CD4-positive, alpha-beta memory T cell (primary cell): ENCODE results near the gene AURKB. TPM values are rescaled to one million over a fixed set of nuclear protein-coding genes. Genes with fewer than 3 reads are reported as not detected.

Experiments
- CTCF ChIA-PET: fragments of 350-600 bp; sonication (Branson Sonifier 250); formaldehyde crosslinking; loops from one replicate; lab custom pipeline; 2021; ENCODE audit warnings: inconsistent platforms; ENCODE audit not compliant: partially characterized antibody; lab: Charles Lee
- POLR2A ChIA-PET: fragments of 350-600 bp; sonication (Branson Sonifier 250); formaldehyde crosslinking; loops from one replicate; lab custom pipeline; 2021; ENCODE audit not compliant: partially characterized antibody; lab: Charles Lee
- DNase-seq, 5 donors: peaks; one replicate each; pipeline versions ENCODE4 v3.0.0 to v3.0.0-alpha.2; 2020 to 2022; ENCODE audit warnings: mixed read lengths in 1 of 5
- H3K27ac ChIP-seq: one replicate; pipeline ENCODE4 v1.7.0; 2013; ENCODE audit warnings: low read depth, low read length
- H3K27me3 ChIP-seq: 2 replicates; pipeline ENCODE4 v1.7.0; 2013; ENCODE audit warnings: mild to moderate bottlenecking, low read length, moderate library complexity; ENCODE audit not compliant: insufficient read depth
- H3K36me3 ChIP-seq: 2 replicates; pipeline ENCODE4 v1.7.0; 2013; ENCODE audit warnings: mild to moderate bottlenecking, low read length, moderate library complexity; ENCODE audit not compliant: insufficient read depth
- H3K4me1 ChIP-seq: 2 replicates; pipeline ENCODE4 v1.7.0; 2013; ENCODE audit warnings: mild to moderate bottlenecking, low read length, moderate library complexity; ENCODE audit not compliant: insufficient read depth
- H3K4me3 ChIP-seq, 2 donors: one replicate each; pipeline ENCODE4 v1.7.0; 2013; ENCODE audit warnings: low read length in 2 of 2, mild to moderate bottlenecking in 1 of 2
- H3K9me3 ChIP-seq, 2 donors: one replicate each; pipeline ENCODE4 v1.7.0; 2013; ENCODE audit warnings: low read length in 2 of 2, control low read depth in 1 of 2; ENCODE audit not compliant: control insufficient read depth in 1 of 2
- H3K27ac Mint-ChIP-seq, 7 donors: one replicate each; pipeline ENCODE4 v1.8.0; 2020 to 2021; ENCODE audit warnings: mixed read lengths in 7 of 7, mild to moderate bottlenecking in 6 of 7, inconsistent platforms in 3 of 7, moderate library complexity in 3 of 7
- H3K27me3 Mint-ChIP-seq, 2 donors: one replicate each; pipeline ENCODE4 v1.8.0; 2020 to 2021; ENCODE audit warnings: mixed read lengths in 2 of 2
- H3K36me3 Mint-ChIP-seq, 2 donors: one replicate each; pipeline ENCODE4 v1.8.0; 2020 to 2021; ENCODE audit warnings: mixed read lengths in 2 of 2, inconsistent platforms in 1 of 2, mild to moderate bottlenecking in 1 of 2
- H3K4me1 Mint-ChIP-seq, 4 donors: one replicate each; pipeline ENCODE4 v1.8.0; 2020 to 2021; ENCODE audit warnings: mixed read lengths in 4 of 4, mild to moderate bottlenecking in 1 of 4
- H3K4me3 Mint-ChIP-seq, 8 donors: one replicate each; pipeline ENCODE4 v1.8.0; 2020 to 2021; ENCODE audit warnings: mixed read lengths in 8 of 8, mild to moderate bottlenecking in 7 of 8, moderate library complexity in 6 of 8, inconsistent platforms in 3 of 8
- H3K9me3 Mint-ChIP-seq, 8 donors: one replicate each; pipeline ENCODE4 v1.8.0; 2020 to 2021; ENCODE audit warnings: mixed read lengths in 8 of 8, mild to moderate bottlenecking in 5 of 8, inconsistent platforms in 3 of 8, moderate library complexity in 1 of 8
- intact Hi-C: fragments of 100-400 bp; cut with micrococcal nuclease; formaldehyde crosslinking; loops from one replicate; pipeline ENCODE4 v1.15.1; 2023
- polyA plus RNA-seq, 2 donors: library from polyadenylated mRNA; unstranded; fragments of 300-500 nt; fragmentation: Illumina TruSeq; gene quantifications; one replicate each; pipeline ENCODE4 v1.2.3, GENCODE V29; 2021
- total RNA-seq, 2 experiments: library from RNA; stranded (reverse); gene quantifications; one replicate each; pipeline ENCODE4 v1.2.3, GENCODE V29; 2021

The AURKB gene
- total and polyA plus RNA-seq, 4 experiments from 2014 or later = 0.36 to 0.83 (median 0.67) TPM; not detected in 1

DNA sequence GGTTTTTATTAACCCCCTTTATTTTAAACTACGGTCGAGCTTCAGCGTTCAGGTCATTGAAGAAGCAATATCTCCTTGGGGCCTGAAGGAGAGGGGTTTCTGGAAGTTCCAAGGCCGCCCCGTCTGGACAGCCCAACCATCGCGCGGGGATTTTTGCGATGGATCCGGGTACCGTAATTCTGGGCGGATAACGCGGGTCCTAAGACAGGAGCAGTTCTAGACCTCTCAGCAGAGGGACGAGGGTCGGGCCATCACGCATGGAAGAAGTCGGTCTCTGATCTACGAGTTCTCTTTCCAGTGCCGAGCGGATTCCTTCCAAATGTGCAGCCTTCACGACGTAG lies 24.0 kb downstream of the AURKB start:
- Mint-ChIP-seq H3K9me3 (no peaks in the 10 kb centered on the region), H3K27ac (no peak overlapping the region), H3K36me3 (peaks cover 0 to 4% of the 10 kb centered on the region in 2 donors), H3K4me3 (no peak overlapping the region), H3K4me1 (peaks cover 17 to 29% (median 17%) of the 10 kb centered on the region in 4 donors), H3K27me3 (no peaks in the 10 kb centered on the region)
- ChIA-PET POLR2A (interaction anchor here (0.7 to 26.2 kb wide), 17 partner anchors 10 to 114 kb away, joined by 3 to 1074 read pairs (median 48); partner anchors contain the start of genes ALOXE3, AURKB, CTC1 and HES7), CTCF (interaction anchor here (0.8 to 5.9 kb wide), 13 partner anchors 22 to 114 kb away, joined by 3 to 72 read pairs (median 11); partner anchors contain the start of genes ALOXE3, AURKB and HES7)
- Histone ChIP-seq H3K36me3 (no peaks in the 10 kb centered on the region), H3K27me3 (no peaks in the 10 kb centered on the region), H3K9me3 (no peaks in the 10 kb centered on the region), H3K27ac (peak overlapping the region; percentile 82), H3K4me1 (peaks cover 24% of the 10 kb centered on the region), H3K4me3 (peak overlapping the region; percentile 90 to 100)
- intact Hi-C loops = loop anchor here (1.0 to 2.0 kb wide), 5 partner anchors 10 to 196 kb away; partner anchors contain the start of genes RPL26 and TMEM107
- DNase-seq = no peak

DNA sequence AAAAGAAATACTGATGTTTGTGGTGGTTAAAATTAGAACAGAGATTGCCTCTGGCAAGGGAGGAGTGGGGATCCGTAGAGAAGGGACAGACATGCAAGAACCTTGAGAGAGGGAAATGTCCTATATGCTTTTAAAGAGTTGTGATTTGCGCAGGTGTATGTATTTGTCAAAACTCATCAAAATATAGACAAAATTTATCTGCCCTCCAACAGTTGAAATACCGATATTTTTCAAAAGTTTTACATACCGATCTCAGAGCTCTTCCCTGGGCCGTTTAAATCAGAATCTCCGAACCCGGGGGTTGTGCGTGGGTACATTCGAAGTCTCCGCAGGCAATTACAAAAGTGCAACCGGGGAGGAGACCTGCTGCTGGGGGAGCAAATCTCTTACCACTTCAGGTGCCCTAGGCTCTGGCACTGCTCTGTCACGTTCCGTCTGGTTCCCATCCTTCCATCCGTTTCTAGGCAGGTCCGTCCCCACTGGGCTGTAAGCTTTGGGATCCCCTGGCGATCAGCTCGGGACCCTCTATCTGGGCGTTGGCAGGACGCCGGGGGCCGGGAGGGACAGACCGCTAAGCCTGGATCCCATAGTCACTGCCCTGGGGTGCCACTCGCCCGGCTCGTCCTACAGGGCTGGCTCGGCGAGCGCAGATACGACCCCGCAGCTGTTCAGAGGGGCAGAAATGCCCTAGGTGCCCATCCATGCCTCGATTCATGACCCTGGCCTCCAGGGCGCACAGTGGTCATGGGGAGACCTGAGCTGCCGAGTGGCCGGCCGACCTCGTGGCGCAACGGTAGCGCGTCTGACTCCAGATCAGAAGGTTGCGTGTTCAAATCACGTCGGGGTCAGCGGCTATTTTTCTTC lies 24.6 kb downstream of the AURKB start:
- ChIA-PET POLR2A (interaction anchor here (0.7 to 26.2 kb wide), 17 partner anchors 9 to 114 kb away, joined by 3 to 1074 read pairs (median 48); partner anchors contain the start of genes ALOXE3, AURKB, CTC1 and HES7), CTCF (interaction anchor here (0.8 to 5.9 kb wide), 17 partner anchors 9 to 115 kb away, joined by 3 to 72 read pairs (median 6); partner anchors contain the start of genes ALOXE3, AURKB and HES7)
- Mint-ChIP-seq H3K27me3 (no peaks in the 10 kb centered on the region), H3K27ac (no peak overlapping the region), H3K4me1 (peaks cover 14 to 26% (median 16%) of the 10 kb centered on the region in 4 donors), H3K9me3 (no peaks in the 10 kb centered on the region), H3K4me3 (no peak overlapping the region), H3K36me3 (peaks cover 0 to 4% of the 10 kb centered on the region in 2 donors)
- DNase-seq = peak; percentile 84 to 91 (median 85)
- H3K27ac ChIP-seq = peak overlapping the region; percentile 82
- peaks cover 22% of the 10 kb centered on the region for H3K4me1 ChIP-seq
- H3K9me3 ChIP-seq = no peaks in the 10 kb centered on the region
- no peaks in the 10 kb centered on the region for H3K27me3 ChIP-seq
- no peaks in the 10 kb centered on the region for H3K36me3 ChIP-seq
- intact Hi-C loops = loop anchor here (1.0 to 2.0 kb wide), 5 partner anchors 10 to 197 kb away; partner anchors contain the start of genes RPL26 and TMEM107
- H3K4me3 ChIP-seq = peak overlapping the region; percentile 90 to 100

DNA sequence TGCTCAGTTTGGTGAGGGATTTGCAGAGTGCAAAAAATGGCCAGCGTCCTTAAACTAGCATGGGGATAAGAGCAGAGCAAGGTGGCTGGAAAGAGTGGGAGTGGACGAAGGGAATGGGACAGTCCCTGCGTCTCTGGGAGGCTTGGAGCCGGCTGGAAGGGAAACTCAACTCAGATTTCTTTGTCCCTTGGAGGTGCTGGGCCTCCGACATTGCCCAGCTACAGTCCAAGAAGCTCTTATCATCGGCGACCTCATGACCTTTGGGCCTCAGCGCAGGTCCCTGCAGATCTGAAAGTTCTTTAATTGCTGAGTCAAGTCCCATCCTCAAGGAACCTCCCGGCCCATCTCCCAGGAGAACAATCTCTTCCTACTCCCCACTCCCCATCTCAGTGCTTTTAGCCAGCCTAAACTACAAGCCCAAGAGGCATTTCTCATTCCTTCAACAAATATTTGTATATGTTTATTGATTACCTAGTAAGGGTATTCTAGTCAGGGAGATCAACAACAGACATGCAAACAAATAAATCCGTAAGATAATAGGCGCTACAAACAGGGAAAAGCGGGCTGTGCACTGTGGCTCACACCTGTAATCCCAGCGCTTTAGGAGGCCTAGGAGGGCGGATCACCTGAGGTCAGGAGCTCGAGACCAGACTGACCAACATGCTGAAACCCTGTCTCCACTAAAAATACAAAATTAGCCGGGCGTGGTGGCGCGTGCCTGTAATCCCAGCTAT lies 33.2 kb downstream of the AURKB start:
- Mint-ChIP-seq H3K4me1 (peaks cover 35 to 49% (median 44%) of the 10 kb centered on the region in 4 donors), H3K4me3 (peak overlapping the region; percentile 57 to 95 (median 92)), H3K9me3 (peaks cover 0 to 3% (median 0%) of the 10 kb centered on the region in 8 donors), H3K27ac (peak overlapping the region in 6 of 7 donors; percentile 98 to 100 (median 98)), H3K36me3 (peaks cover 0 to 5% of the 10 kb centered on the region in 2 donors), H3K27me3 (no peaks in the 10 kb centered on the region)
- H3K4me1 ChIP-seq = peaks cover 45% of the 10 kb centered on the region
- ChIA-PET CTCF (interaction anchor here (0.8 to 2.3 kb wide), 5 partner anchors 8 to 123 kb away, joined by 3 to 7 read pairs (median 5); no protein-coding TSS in a partner anchor), POLR2A (interaction anchor here (1.1 to 26.2 kb wide), 9 partner anchors 9 to 71 kb away, joined by 4 to 1074 read pairs (median 10); partner anchors contain the start of genes ALOXE3, BORCS6, CTC1 and PER1)
- H3K27me3 ChIP-seq = no peaks in the 10 kb centered on the region
- H3K9me3 ChIP-seq = no peaks in the 10 kb centered on the region
- peak overlapping the region; percentile 17 to 63 for H3K4me3 ChIP-seq
- peak overlapping the region; percentile 73 for H3K27ac ChIP-seq
- no peaks in the 10 kb centered on the region for H3K36me3 ChIP-seq
- DNase-seq = no peak
- intact Hi-C loops = loop anchor here (1.0 kb wide), 2 partner anchors 9 to 21 kb away; no protein-coding TSS in a partner anchor

DNA sequence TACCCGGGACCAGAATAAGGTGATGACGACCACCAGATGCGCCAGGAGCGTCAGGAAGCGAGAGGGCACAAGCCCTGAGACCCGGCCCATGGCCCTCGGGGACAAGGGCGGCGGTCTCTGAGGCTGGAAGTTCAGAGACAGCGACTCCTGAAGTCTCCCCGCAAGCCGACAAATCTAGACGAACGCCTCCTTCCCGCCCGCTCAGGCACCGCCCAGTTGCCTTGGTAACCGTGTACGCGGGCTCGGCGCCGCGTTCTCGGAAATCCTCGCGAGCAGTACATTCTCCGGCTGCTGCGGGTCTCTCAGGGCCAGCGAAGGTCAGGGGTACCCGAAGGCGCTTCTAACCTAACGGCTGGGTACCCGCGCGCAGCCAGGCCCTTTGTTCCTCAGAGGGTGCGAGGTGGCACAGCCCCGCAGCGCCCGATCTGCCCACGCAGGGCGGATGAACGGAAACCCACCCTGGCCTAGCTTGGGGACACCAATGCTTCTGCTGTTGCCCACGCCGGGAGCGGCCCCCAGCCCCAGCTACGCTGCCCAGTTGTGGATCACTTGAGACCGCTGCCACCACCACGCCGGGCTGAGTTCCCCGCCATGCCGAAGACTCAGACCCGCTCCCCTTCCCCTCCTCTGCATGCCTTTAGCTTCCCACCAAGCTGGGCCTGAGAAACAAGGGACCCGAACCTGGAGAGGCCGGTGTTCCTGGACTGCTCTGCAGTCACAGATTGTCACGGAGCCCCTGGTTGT lies 34.0 kb downstream of the AURKB start, which contains the start of gene TMEM107:
TMEM107 (minus strand) TSS at position 184 of the 744 bp plus-strand sequence; CDS start at position 90, 94 bp downstream.
- no peaks in the 10 kb centered on the region for H3K27me3 Mint-ChIP-seq
- intact Hi-C loops = loop anchor here (1.0 kb wide), 2 partner anchors 10 to 20 kb away; no protein-coding TSS in a partner anchor

DNA sequence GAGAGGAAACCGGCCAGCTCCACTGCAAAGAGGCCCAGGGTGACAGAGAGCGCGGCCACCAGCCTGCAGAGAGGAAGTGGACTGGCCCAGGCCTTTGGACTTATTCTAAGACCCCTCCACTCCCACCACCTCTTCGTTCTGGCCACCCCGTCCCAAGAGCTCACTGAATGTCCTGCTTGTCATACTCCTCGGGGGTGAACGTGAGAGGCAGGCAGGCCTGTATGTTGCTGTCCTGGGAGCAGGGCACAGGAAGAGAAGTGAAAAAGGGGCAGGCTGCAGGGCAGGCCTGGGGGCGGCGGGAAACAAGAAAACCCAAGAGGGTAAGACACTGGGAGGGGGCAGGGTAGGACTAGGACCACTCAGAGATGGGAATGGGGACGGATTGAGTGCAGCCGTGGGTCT lies 34.6 kb downstream of the AURKB start:
- DNase-seq = no peak
- Histone ChIP-seq H3K9me3 (no peaks in the 10 kb centered on the region), H3K4me3 (peak overlapping the region; percentile 63 to 90), H3K4me1 (peaks cover 45% of the 10 kb centered on the region), H3K27ac (peak overlapping the region; percentile 73), H3K27me3 (no peaks in the 10 kb centered on the region), H3K36me3 (no peaks in the 10 kb centered on the region)
- intact Hi-C loops = loop anchor here (1.0 kb wide), 2 partner anchors 11 to 19 kb away; no protein-coding TSS in a partner anchor
- peaks cover 0 to 3% (median 0%) of the 10 kb centered on the region in 8 donors for H3K9me3 Mint-ChIP-seq
- H3K4me3 Mint-ChIP-seq = peak overlapping the region; percentile 84 to 96 (median 92)
- H3K36me3 Mint-ChIP-seq = peaks cover 0 to 5% of the 10 kb centered on the region in 2 donors
- ChIA-PET CTCF (interaction anchor here (0.8 to 2.3 kb wide), 6 partner anchors 14 to 125 kb away, joined by 3 to 7 read pairs (median 4); no protein-coding TSS in a partner anchor), POLR2A (interaction anchor here (1.1 to 26.2 kb wide), 9 partner anchors 11 to 72 kb away, joined by 3 to 1074 read pairs (median 10); partner anchors contain the start of genes BORCS6, CTC1, PER1 and PFAS)
- H3K4me1 Mint-ChIP-seq = peaks cover 31 to 57% (median 41%) of the 10 kb centered on the region in 4 donors
- H3K27ac Mint-ChIP-seq = peak overlapping the region; percentile 98 to 100 (median 98)
- no peaks in the 10 kb centered on the region for H3K27me3 Mint-ChIP-seq

More for the DNA sequence above, 34.0 kb downstream of the AURKB start, which contains the start of gene TMEM107:
- H3K4me3 ChIP-seq = peak within 1 kb of the TSS; percentile 63 to 90
- peak; percentile 85 to 90 (median 86) for DNase-seq
- peak within 1 kb of the TSS; percentile 73 for H3K27ac ChIP-seq
- peak within 1 kb of the TSS; percentile 98 to 100 (median 98) for H3K27ac Mint-ChIP-seq
- peaks cover 0 to 3% (median 0%) of the 10 kb centered on the region in 8 donors for H3K9me3 Mint-ChIP-seq
- ChIA-PET POLR2A (interaction anchor here (1.1 to 26.2 kb wide), 10 partner anchors 10 to 71 kb away, joined by 3 to 1074 read pairs (median 8); partner anchors contain the start of genes ALOXE3, BORCS6, CTC1 and PER1), CTCF (interaction anchor here (0.8 to 2.3 kb wide), 6 partner anchors 9 to 124 kb away, joined by 3 to 7 read pairs (median 4); no protein-coding TSS in a partner anchor)
- H3K4me3 Mint-ChIP-seq = peak within 1 kb of the TSS; percentile 84 to 96 (median 92)
- H3K9me3 ChIP-seq = no peaks in the 10 kb centered on the region
- H3K36me3 Mint-ChIP-seq = peaks cover 0 to 5% of the 10 kb centered on the region in 2 donors
- no peaks in the 10 kb centered on the region for H3K36me3 ChIP-seq
- peaks cover 45% of the 10 kb centered on the region for H3K4me1 ChIP-seq
- peaks cover 33 to 57% (median 42%) of the 10 kb centered on the region in 4 donors for H3K4me1 Mint-ChIP-seq
- H3K27me3 ChIP-seq = no peaks in the 10 kb centered on the region
